GM23338 (cell line): ENCODE data around the gene EXOG. TPM values are rescaled to one million over a fixed set of nuclear protein-coding genes. Genes with fewer than 3 reads are reported as not detected.

ENCODE experiments used
- ATAC-seq: fragments of 200-7000 bp; cut with Tn5 transposase; 3 replicates; pipeline ENCODE4 v1.9.1; 2020
- DNase-seq: peaks from one replicate; pipeline ENCODE4 v3.0.0-alpha.2; 2015; ENCODE audit warnings: low spot score
- H2AFZ ChIP-seq: fragments of 200-600 bp; sonication (generic); 2 replicates; pipeline ENCODE4 v1.8.0; 2016; ENCODE audit warnings: antibody characterized with exemption, mild to moderate bottlenecking, moderate library complexity
- H3F3A ChIP-seq: fragments of 200-600 bp; sonication (generic); replicated peaks from 2 replicates; pipeline ENCODE4 v1.8.0; 2017; ENCODE audit warnings: antibody characterized with exemption, mixed run types, low read depth
- H3K27ac ChIP-seq: fragments of 200-600 bp; sonication (generic); 2 replicates; pipeline ENCODE4 v1.6.1; 2016; ENCODE audit warnings: low read depth
- H3K27me3 ChIP-seq: fragments of 200-600 bp; sonication (generic); 2 replicates; pipeline ENCODE4 v1.8.0; 2016; ENCODE audit warnings: mild to moderate bottlenecking, mixed run types, moderate library complexity; ENCODE audit not compliant: insufficient read depth
- H3K36me3 ChIP-seq: fragments of 200-600 bp; sonication (generic); 2 replicates; pipeline ENCODE4 v1.8.0; 2016; ENCODE audit warnings: mild to moderate bottlenecking; ENCODE audit not compliant: insufficient read depth
- H3K4me1 ChIP-seq: fragments of 200-600 bp; sonication (generic); 2 replicates; pipeline ENCODE4 v1.8.0; 2016; ENCODE audit warnings: mild to moderate bottlenecking, moderate library complexity; ENCODE audit not compliant: insufficient read depth
- H3K4me2 ChIP-seq: fragments of 200-600 bp; sonication (generic); 2 replicates; pipeline ENCODE4 v1.7.1; 2017; ENCODE audit warnings: mixed run types
- H3K4me3 ChIP-seq: fragments of 200-600 bp; sonication (generic); 2 replicates; pipeline ENCODE4 v1.6.1; 2016; ENCODE audit warnings: mixed run types
- H3K79me2 ChIP-seq: fragments of 200-600 bp; sonication (generic); replicated peaks from 2 replicates; pipeline ENCODE4 v1.8.0; 2017; ENCODE audit warnings: mild to moderate bottlenecking; ENCODE audit not compliant: insufficient read depth
- H3K9me2 ChIP-seq: fragments of 200-600 bp; sonication (generic); 2 replicates; pipeline ENCODE4 v1.8.0; 2017; ENCODE audit not compliant: insufficient read depth
- H4K20me1 ChIP-seq: fragments of 200-600 bp; sonication (generic); replicated peaks from 2 replicates; pipeline ENCODE4 v1.8.0; 2017; ENCODE audit warnings: mild to moderate bottlenecking; ENCODE audit not compliant: insufficient read depth
- H3K27ac Mint-ChIP-seq: 2 replicates; pipeline ENCODE4 v1.8.0; 2020; ENCODE audit warnings: inconsistent platforms, mild to moderate bottlenecking, moderate library complexity, mixed read lengths
- H3K27me3 Mint-ChIP-seq: 3 replicates; pipeline ENCODE4 v1.8.0; 2022; ENCODE audit warnings: low read depth, mild to moderate bottlenecking, moderate library complexity, mixed read lengths, inconsistent platforms; ENCODE audit not compliant: insufficient read depth, poor library complexity
- H3K36me3 Mint-ChIP-seq: 3 replicates; pipeline ENCODE4 v1.8.0; 2021; ENCODE audit warnings: low read depth, mild to moderate bottlenecking, inconsistent platforms, moderate library complexity, mixed read lengths
- H3K4me1 Mint-ChIP-seq: 3 replicates; pipeline ENCODE4 v1.8.0; 2020; ENCODE audit warnings: mild to moderate bottlenecking, inconsistent platforms, mixed read lengths
- H3K4me3 Mint-ChIP-seq: 3 replicates; pipeline ENCODE4 v1.8.0; 2021; ENCODE audit warnings: moderate library complexity, mild to moderate bottlenecking, inconsistent platforms, mixed read lengths
- H3K9me3 Mint-ChIP-seq: 3 replicates; pipeline ENCODE4 v1.8.0; 2020; ENCODE audit warnings: moderate library complexity, mild to moderate bottlenecking, inconsistent platforms, mixed read lengths
- CREB1 ChIP-seq: fragments of 250-450 bp; sonication (Bioruptor Pico); IDR thresholded peaks from 2 replicates; pipeline ENCODE4 v1.5.0; 2020; ENCODE audit warnings: low read depth, mild to moderate bottlenecking, moderate library complexity
- CTCF ChIP-seq, 2 experiments: fragments of 200-600 bp in 1 of 2; sonication (generic) in 1 of 2; conservative IDR thresholded peaks; 2 replicates each; pipeline versions ENCODE4 v1.5.1 to v1.6.1; 2016 to 2017; ENCODE audit warnings: antibody characterized with exemption in 2 of 2, low read depth in 2 of 2, mild to moderate bottlenecking in 2 of 2, moderate library complexity in 1 of 2
- ETS1 ChIP-seq: IDR thresholded peaks from 2 replicates; pipeline ENCODE4 v1.6.1; 2016; ENCODE audit warnings: antibody characterized with exemption
- EZH2 ChIP-seq: fragments of 200-600 bp; sonication (generic); IDR thresholded peaks from one replicate; pipeline ENCODE4 v1.8.0; 2017; ENCODE audit warnings: antibody characterized with exemption, mild to moderate bottlenecking, low read depth; ENCODE audit not compliant: unreplicated experiment
- EZH2phosphoT487 ChIP-seq: fragments of 200-600 bp; sonication (generic); IDR thresholded peaks from one replicate; pipeline ENCODE4 v1.8.1; 2018; ENCODE audit warnings: antibody characterized with exemption; ENCODE audit not compliant: unreplicated experiment
- JUNB ChIP-seq: IDR thresholded peaks from one replicate; pipeline ENCODE4 v1.6.1; 2016; ENCODE audit warnings: antibody characterized with exemption; ENCODE audit not compliant: unreplicated experiment
- NANOG ChIP-seq: IDR thresholded peaks from 2 replicates; pipeline ENCODE4 v1.6.1; 2016; ENCODE audit warnings: antibody characterized with exemption, borderline replicate concordance
- POLR2AphosphoS5 ChIP-seq: IDR thresholded peaks from 2 replicates; pipeline ENCODE4 v1.6.1; 2016; ENCODE audit warnings: antibody characterized with exemption, low read depth
- REST ChIP-seq: IDR thresholded peaks from one replicate; pipeline ENCODE4 v1.6.1; 2018; ENCODE audit warnings: antibody characterized with exemption; ENCODE audit not compliant: unreplicated experiment
- STAT1 ChIP-seq: IDR thresholded peaks from one replicate; pipeline ENCODE4 v1.6.1; 2016; ENCODE audit warnings: antibody characterized with exemption; ENCODE audit not compliant: unreplicated experiment
- ZNF114 ChIP-seq: fragments of 250-450 bp; sonication (Bioruptor Pico); IDR thresholded peaks from 2 replicates; pipeline ENCODE4 v1.5.0; 2020; ENCODE audit warnings: mild to moderate bottlenecking, moderate library complexity
- ZNF331 ChIP-seq: fragments of 250-450 bp; sonication (Bioruptor Pico); IDR thresholded peaks from 2 replicates; pipeline ENCODE4 v1.5.0; 2020; ENCODE audit warnings: low read depth, mild to moderate bottlenecking, moderate library complexity
- ZNF462 ChIP-seq: fragments of 250-450 bp; sonication (Bioruptor Pico); IDR thresholded peaks from 2 replicates; pipeline ENCODE4 v1.5.0; 2020; ENCODE audit warnings: mild to moderate bottlenecking, moderate library complexity
- polyA plus RNA-seq: library from polyadenylated mRNA; unstranded; fragments of >200 nt; fragmentation: Nextera tagmentation; extraction: Ambion mirVana; gene quantifications from 2 replicates; pipeline ENCODE4 v1.2.1, GENCODE V29; 2016
- total RNA-seq: library from RNA; depleted of rRNA; stranded (reverse); fragments of >200 nt; shearing (Covaris generic); gene quantifications from 2 replicates; pipeline ENCODE4 v1.2.3, GENCODE V29; 2014

The EXOG gene
- total and polyA plus RNA-seq, 2 experiments from 2014 or later, result 9.7 to 11.3 TPM

- DNase-seq (no peak), ATAC-seq (no peak)
- H4K20me1 ChIP-seq, result no peaks in the 10 kb centered on the region
- H3K4me2 ChIP-seq, result no peak overlapping the region
- H3K4me1 Mint-ChIP-seq, result peaks cover 7% of the 10 kb centered on the region
- H3K27ac Mint-ChIP-seq, result no peak overlapping the region
- H2AFZ ChIP-seq, result no peak overlapping the region
- H3K4me3 ChIP-seq, result no peak overlapping the region
- H3K36me3 Mint-ChIP-seq, result peaks cover 39% of the 10 kb centered on the region
- H3K27me3 ChIP-seq, result no peaks in the 10 kb centered on the region
- no peaks in the 10 kb centered on the region for H3K4me1 ChIP-seq
- peaks cover under 1% of the 10 kb centered on the region; the same call in 2 of the 3 replicates for H3K9me3 Mint-ChIP-seq
- H3K4me3 Mint-ChIP-seq, result no peak overlapping the region
- H3K27ac ChIP-seq, result no peak overlapping the region
- H3K27me3 Mint-ChIP-seq, result no peaks in the 10 kb centered on the region
- no peaks in the 10 kb centered on the region for H3K36me3 ChIP-seq
- H3F3A ChIP-seq, result no peaks in the 10 kb centered on the region
- H3K79me2 ChIP-seq, result no peaks in the 10 kb centered on the region
- TF ChIP-seq REST (no peak), EZH2 (no peak), ZNF114 (CRISPR knock-in tag) (no peak), ZNF331 (CRISPR knock-in tag) (no peak), JUNB (no peak), NANOG (no peak), EZH2phosphoT487 (no peak), STAT1 (no peak), POLR2AphosphoS5 (no peak), CREB1 (CRISPR knock-in tag) (no peak), ETS1 (no peak), CTCF (conservative IDR thresholded peaks at IDR 0.05; ENCODE audit: low read depth in 2 of 2) (no peak), ZNF462 (no peak)
- 0 out of 2 replicates have a peak, but pooled peaks cover 3% of the 10 kb centered on the region for H3K9me2 ChIP-seq
Measured at GRCh38 chr3:38551026-38551832, 55.1 kb downstream of the EXOG start.
